ENCODE data around the gene OLIG3.

OLIG3 gene

DNA sequence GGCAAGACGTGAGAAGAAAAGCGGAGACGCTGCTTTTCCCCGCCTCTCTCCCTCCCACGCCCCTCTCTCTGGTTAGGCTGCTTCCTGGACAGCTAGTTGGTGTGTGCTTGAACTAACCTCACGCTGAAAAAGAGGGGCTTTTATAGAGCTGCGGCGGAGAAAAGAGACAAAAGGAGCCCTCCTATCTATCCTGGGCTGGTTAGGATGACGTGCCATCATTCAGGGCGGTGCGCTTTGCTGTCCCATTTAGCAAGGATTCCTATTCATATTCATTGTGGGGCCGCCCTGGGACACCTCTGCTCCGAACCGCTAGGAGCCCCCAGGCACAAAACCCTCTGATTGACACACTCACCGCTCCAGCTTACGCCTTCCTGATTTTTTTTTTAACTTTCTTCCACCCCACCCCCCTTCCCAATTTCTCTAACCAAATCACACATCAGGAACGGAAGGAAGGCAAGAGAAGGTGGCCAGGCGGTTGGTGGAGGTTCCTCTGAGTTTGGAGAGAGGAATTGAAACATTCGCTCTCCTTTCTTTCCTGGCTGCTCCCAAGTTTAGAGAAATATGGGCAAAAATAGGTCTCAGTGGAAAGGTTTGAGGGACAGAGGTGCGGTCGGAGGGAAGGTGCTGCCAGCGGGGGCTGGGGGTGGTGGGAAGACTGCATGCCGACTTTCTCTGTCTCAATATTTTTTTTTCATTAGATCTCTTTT, at the start of gene OLIG3:
Gene OLIG3 (minus strand): TSS at position 114 of the 707 bp plus-strand sequence. CDS start 224 bp downstream, outside the sequence.
- peak; percentile 32 for DNase-seq (ENCODE audit: low read depth)

DNA sequence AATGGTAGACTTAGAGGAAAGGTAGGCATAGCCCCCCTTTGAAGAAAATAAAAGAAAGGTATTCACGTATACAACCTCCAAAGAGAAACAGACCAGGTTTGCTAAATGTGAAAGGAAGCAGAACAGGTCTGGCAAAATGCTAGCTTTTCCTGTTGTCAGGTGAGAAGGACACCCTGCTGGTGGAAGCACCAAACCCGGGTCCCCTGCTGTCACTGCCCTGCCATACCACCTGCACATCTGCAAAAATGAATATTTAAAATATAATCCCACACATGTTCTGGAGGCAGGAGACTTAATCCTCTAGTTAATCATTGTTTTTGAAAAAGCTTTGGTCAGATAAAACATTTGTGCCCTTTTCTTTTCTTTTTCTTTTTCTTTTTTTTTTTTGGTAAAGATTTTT, 48.9 kb upstream of the OLIG3 start:
- DNase-seq (ENCODE audit: low read depth): no peak

DNA sequence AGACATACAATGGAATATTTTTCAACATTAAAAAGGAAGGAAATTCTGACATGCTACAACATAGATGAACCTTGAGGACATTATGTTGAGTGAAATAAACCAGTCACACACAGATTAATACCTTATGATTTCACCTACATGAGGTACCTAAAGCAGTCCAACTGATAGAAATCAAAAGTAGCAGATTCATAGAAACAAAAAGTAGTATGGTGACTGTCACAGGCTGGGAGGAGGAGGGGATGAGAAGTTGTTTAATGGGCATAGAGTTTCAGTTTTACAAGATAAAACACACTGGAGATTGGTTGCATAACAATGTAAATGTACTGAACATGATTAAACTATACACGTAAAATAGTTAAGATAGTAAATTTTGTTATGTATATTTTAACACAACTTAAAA, 48.5 kb upstream of the OLIG3 start:
- DNase-seq (ENCODE audit: low read depth): no peak

GRCh38 chr6:137541534-137542063, 47.4 kb upstream of the OLIG3 start:
- no peak for DNase-seq (ENCODE audit: low read depth)

- DNase-seq (ENCODE audit: low read depth): no peak
These were observed 42.0 kb upstream of the OLIG3 start for GRCh38 chr6:137536104-137536773.

GRCh38 chr6:137531376-137532092, 37.3 kb upstream of the OLIG3 start:
- DNase-seq (ENCODE audit: low read depth): no peak

GRCh38 chr6:137530404-137530803, 36.2 kb upstream of the OLIG3 start:
- DNase-seq (ENCODE audit: low read depth): no peak

DNA sequence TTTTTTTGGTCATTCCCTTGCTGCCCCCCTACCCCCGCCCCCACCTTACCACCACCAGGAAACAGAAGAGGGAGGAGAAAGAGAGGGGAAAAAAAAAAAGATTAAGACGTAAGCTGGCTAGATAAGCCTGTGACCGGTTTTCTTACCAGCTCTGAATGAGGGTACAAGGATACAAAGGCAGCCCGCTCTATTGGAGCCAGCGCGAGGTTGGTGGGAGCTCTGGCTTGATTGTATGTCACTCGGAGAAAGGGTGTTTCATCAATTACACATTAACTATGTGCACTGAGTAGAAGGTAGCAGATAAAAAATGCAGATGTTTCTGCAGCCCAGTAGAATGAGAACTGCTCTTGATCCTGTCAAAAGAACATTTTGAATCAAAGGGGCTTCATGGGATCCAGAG, 28.6 kb upstream of the OLIG3 start:
- DNase-seq (ENCODE audit: low read depth): no peak

DNA sequence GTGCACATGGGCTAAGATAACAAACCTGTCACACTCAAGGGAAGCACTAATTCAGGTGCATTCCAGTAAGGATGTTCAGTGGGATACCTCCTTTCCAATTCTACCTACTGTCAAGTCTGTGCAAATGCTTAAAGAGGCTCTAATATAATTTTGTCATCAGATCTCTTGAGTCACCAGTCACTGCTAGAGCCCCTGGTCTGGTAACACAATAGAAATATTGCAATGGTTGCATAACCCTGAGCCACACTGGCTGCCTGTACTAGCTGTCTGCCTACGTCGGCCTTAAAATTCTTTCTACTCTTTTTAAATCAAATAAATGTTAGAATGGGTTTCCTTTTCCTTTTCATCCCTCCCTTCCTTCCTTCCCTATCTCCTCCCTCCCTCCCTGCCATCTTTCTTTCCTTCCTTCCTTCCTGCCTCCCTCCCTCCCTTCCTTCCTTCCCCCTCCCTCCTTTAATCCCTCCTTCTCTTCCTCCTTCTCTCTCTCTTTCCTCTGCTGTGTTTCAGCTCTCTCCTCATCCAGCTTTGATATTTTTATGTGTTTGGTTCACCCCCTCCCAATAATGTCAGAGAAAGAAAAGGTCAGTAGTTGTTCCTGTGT, 28.1 kb upstream of the OLIG3 start:
- DNase-seq (ENCODE audit: low read depth): no peak

GRCh38 chr6:137520520-137520919, 26.3 kb upstream of the OLIG3 start:
- DNase-seq (ENCODE audit: low read depth): no peak

DNA sequence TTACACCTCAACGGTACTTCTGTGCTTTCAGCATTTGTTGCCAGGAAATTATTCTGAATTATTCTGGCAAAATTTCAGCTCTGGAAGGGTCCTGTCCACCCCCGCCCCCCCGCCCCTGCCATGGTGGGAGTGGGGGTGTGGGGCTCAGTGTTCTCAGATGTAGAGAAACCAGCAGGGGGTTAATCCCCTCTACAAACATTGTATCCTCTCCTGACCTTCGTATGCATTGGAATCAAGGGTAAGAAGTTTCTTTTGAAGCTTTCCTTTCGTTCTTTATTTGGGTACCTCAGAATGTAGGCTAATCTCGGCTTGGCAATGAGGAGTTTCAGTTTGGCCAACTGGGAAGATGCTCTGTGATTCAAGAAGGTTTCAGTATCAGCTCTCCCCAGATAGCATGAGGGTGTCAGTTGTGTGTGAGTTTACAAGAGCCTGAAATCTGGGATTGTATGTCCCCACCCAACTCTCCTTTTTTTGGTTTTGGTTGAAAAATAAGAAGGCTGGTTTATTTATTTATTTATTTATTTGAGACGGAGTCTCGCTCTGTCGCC, 25.5 kb upstream of the OLIG3 start:
- no peak for DNase-seq (ENCODE audit: low read depth)

DNA sequence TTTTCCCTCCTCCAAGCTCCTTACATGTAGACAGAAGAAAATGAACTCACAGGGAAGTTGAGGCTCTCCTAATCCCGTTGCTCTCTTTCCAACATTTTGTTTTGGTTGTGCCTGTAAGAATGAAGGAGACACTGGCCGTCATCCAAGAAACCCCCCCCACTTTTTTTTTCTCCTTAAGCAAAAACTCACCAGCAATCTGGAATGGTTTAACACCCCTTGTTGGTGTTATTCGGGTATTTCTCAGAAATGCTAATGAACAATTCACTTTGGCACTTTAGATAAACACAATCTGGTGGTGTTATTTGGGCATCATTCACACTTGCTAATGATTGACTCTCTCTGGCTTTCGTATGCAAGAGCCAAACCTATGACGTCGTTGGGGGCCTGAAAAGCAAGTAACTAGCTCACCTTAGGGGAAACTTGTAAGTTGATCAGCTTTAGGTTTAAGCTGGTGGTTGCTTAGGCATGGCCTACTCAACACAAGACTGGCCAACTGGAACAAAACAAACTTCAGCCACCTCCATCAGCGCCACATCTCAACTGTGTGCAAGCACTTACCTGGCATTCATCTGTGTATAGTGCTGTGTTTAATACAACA, 24.3 kb upstream of the OLIG3 start:
- no peak for DNase-seq (ENCODE audit: low read depth)

DNA sequence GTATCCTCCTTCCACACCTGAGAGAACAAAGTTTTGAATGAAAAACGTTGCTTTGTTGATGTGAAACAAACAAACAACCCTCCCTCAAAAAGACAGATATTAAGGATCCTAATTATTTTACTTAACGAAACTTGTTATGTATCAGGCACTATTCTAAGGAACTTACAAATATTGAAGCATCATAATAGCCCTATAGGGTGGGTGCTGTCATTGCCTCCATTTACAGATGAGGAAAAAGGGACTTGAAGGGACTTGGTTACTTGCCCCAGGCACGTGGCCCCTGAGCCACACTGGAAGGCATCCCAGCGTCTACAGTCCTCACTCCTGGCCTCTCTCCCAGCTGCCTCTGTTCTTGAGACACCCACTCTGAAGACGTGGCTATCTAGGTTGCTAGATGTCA, 20.2 kb upstream of the OLIG3 start:
- DNase-seq (ENCODE audit: low read depth): no peak

GRCh38 chr6:137512757-137513605, 18.8 kb upstream of the OLIG3 start:
- no peak for DNase-seq (ENCODE audit: low read depth)

- DNase-seq (ENCODE audit: low read depth): no peak
These were observed 16.7 kb upstream of the OLIG3 start for GRCh38 chr6:137510923-137511322.

DNA sequence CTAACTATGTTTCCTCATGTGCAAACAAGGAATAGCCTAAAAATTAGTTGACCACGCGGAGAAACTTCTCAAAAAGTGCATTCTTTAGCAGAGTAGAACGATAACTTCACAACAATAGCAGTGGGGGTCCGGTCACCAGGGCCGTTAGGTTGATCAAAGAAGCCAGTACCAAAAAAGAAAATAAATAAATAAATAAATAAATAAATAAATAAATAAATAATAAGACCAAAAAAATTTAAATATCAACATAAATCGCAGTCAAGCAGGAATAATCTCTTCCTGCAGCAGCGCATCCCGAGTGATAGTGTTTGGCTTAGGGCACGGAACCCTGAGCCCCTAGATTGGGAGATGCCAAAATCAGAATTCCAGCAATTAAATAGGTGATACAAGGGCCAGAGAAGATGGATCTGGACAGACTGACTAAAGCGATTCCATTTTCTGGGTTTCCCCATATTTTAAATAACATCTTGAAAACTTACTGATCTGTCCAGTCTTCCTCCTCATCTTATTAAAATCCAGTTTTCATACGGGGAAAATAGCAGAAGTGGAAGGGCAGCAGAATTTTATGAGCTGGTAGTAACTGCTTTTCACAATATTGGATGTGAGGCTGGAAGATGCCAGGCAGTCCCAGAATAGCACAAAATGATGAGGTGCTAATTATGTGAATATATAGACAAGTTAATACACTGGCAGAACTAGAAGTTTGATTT, 4.4 kb upstream of the OLIG3 start:
- no peak for DNase-seq (ENCODE audit: low read depth)

DNA sequence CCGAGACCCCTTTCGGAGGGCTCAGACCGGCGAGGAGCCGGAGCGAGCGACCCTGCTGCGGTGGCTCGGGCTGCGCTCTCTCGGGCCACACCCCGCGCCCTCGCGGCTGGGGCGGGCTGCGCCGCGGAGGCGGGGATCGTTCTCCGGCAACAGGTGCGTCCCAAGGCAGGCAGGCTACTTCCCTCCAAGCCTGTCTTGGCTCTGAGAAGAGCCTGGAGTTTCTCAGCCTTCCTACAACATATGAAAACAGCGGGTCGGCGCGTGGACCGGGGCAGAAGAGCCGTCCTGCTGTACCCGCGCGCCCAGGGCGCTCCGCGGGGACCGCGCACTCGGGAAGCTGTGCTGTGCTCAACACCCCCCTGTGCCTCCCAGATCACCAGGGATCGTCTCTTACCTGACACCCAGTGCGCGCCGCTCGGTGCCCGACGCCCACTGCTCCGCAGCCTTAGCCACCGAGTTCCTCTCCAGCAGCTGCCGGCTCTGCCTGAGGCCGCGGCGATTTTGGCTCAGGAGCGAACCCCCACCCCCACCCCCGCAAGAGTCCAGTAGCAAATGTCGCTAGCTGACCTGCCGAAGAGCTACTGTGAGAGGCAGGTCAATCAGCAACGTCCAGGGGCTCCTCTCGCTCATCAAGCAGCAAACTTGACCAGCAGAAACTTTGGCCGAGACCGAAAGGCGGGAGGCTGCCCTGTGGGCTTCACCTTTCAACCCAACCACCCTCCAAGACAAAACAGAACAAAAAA, 3.7 kb upstream of the OLIG3 start:
- DNase-seq (ENCODE audit: low read depth): no peak

DNA sequence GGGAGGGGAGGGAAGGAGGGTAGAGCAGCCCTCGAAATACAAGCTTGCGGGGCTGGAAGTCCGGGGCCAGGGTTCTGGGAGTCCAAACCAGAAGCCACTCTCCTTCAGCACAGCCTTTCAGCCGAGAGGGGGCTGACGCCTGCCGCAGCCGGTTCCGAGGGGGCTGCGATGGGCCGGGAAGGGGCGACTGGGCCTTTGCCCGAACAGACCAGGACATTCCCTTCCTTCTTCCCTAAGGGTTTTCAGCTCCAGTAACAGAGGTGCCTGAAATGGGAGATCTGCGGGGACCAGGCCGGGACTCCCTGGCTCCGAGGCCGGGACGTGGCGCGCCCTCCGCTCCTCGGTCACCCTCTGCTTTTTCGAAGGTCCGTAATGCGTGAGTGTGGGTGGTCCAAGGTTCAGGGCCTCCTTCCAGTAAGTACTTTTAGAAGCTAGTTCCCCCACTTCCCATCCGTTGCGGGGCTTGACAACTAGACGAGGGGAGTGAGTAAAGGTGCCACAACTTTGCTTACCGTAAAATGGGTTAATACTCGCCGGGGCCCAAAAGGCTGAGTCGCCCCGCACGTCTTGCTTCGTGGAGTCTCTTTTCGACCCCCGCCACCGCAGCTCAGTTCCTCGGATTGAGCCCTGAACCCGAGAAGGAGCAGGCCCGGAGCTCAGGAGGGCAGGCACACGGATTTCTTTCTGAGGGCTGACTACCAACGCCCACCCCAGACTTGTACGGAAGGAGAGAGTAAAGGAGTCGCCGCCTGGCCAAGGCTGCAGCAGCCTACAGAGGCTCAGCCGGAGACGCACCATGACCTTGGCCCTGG, 2.9 kb upstream of the OLIG3 start:
- DNase-seq (ENCODE audit: low read depth): no peak

- DNase-seq (ENCODE audit: low read depth): no peak
These were observed 2.2 kb upstream of the OLIG3 start for GRCh38 chr6:137496368-137496767.
